Suppressor macrophage treated with lipopolysaccharide for 1 hour (primary cell): ENCODE measurements around the gene CHCHD5.

Experiments
- DNase-seq, 3 donors: peaks; one replicate each; pipeline ENCODE4 v3.0.0-alpha.2; 2020 to 2022

Gene CHCHD5

DNA sequence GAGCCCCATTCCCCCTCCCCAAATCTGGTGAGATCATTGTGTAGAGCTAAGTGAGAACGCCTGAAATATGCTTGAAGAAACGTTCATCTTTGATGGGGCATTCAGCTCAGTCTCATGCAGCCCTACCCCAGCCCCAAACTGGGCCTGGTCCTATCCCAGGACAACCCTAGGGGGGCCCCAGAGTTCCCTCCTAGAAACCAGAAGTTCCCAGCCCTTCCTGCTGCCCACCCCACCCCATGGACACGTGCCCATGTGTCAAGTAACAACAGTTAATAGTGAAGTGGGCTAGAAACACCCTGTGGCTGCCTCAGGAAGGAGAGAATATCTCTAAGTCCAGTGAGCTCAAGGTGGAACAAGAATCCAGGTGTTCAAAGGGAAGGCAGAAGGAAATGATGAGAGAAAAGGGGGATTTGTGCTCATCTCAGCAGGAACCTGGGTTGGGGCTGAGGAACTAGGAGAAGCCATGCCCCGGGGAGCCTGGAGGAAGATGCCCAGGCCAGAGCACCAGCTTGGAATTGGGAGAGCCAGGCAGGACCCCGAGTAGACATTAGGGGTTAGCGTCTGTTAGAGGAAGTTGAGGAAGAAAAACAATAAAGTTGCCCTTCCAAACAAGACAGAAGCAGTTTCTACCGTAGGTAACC lies 41.2 kb downstream of the CHCHD5 start:
- peak in 1 of 3 donors; percentile 24 for DNase-seq

DNA sequence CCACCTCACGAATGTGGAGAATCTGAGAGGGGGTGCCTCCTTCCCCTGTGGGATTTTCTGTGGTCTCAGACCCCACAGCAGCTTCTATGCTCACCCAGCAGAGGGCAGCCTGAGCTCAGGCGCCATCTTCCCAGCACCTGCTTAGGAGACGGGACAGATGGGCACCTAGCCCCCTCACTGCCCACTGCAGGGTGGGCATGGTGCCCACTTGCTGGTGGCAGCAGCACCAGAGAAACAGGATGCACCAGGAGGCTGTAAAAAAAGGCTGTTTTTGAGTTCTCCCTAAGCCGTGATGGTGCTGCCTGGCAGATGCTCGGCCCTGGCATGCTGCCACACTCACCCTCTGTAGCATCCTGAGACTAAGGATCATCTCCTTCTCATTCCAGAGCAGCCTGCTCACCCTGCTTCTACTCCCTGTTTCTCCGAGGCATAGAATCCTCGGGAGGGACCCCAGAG lies 42.2 kb downstream of the CHCHD5 start:
- peak; percentile 54 to 63 (median 60) for DNase-seq

DNA sequence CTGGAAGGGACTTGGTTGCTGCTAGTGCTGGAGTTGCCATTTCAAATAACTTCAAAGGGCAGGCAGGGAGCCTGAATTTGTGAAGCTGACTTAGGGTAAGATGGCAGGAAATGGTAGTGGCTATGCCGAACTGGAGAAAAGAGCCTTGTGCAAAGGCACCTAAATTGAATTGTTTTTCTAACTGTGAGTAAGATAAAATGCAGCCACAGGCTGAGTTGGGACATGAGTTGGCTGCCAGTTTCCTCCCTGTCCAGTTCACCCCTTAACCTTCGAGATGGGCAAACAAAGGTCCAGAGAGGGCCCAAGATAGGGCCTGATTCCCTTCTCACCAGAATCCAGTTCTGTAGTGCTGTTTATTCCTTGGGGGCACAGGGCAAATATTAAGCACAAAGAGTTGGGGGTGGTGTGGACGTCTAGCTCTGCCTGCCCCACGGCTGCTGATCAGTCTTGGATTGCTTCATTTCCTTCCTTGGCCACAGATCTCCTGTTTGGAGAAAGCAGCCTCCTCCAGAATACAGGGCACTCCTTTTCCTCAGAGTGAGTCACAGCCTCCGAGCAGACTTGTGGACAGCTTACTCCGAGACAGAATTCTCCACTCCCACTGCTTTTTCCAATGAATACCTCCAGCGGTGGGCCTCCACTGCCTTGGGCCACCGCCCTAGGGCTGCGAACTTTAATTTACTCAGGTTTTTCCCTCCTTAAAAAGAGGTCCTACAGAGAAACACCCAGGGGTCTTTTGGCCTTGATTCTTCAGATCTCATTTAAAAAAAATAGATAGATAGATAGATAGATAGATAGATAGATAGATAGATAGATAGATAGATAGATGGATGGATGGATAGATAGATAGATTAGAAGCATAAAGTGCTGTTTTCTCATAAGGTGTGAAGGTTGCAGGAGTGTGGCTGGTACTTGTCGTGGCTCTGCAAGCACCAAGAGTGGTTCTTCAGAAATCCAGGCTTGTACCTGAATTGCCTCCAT lies 42.9 kb downstream of the CHCHD5 start:
- peak; percentile 82 to 89 (median 83) for DNase-seq

DNA sequence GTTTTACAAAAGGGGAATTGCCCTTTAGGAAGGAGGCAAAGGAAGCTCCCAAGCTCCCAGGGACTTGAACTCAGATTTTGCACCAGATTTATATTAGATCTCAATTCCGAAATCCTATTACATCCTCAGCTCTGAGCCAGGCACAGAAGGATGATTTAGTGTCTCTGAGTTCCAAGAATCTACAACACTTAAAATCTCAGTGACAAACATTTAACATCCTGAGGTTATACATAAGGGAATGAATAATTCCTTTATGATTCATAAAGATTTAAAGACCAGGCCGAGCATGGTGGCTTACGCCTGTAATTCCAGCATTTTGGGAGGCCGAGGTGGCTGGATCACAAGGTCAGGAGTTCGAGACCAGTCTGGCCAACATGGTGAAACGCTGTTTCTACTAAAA lies 44.8 kb downstream of the CHCHD5 start:
- DNase-seq: no peak

DNA sequence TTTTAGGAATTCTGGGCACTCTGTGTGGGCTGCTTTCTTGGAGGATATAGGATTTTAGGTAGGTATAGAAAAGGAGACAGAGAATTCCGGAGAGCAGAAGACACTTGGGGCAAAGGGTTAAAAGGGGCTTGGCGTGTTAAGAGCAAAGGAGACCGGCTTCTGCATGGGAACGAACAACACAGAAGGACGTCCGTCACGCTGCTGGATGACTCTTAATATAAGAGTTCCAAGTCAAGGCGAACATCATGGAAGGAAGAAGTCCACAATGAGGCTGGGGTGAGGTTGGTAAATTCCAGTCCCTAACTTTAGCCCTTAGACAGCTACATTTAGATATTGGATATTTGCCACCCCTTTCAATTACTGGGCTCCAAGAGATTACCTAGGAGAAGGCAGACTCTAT lies 45.4 kb downstream of the CHCHD5 start:
- DNase-seq: no peak

- DNase-seq: no peak
Observed at GRCh38 chr2:112630268-112630667, 45.9 kb downstream of the CHCHD5 start.

DNA sequence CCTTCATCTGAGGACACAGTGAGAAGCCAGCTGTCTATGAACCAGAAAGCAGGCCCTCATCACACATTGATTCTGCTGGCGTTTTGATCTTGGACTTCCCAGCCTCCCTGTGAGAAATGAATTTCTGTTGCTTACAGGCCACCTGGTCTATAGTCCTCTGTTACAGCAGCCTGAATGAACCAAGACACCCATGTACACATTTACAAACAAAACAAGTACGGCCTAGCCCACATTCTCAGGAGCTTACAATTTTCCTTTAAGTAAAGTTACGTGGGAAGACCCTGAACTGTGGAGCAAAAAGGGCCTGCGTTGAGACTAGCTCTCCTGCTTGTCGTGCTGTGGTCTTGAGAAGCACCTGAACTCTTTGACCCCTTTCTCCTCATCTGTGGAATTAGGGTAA lies 49.3 kb downstream of the CHCHD5 start:
- no peak for DNase-seq

DNA sequence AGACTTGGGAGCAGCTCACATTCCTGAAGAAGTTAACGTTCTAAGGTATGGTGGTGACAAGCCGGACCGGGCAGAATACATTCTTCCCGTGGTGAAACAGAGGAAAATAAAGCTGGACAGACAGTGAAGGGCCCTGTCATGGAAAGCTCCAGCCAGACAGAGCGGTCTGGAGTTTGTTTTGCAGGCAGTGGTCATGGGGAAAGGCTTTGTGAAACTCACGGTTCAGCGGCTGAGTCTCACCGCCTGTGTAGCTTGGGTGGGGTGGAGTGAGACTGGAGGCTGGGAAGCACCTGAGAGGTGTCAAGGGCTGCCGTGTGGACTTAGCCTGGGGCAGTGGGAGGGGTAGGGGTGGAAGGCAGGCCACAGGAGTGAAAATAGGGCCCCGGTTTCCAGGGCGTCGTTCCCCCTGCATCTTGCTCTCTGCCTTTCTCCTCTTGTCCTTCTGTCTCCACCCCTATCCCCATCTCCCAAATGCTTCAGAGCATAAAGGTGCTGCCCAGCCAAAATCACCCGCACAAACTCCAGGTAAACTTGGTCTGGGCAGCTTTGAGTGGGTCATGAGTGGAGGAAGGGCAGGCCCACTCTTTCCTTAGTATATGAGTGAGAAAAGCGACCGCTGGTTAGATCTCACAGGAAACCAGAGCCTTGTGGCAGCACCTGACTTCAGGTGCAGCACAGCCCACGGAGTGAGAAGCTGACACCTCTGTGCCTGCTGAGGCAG lies 49.9 kb downstream of the CHCHD5 start:
- DNase-seq: no peak

GRCh38 chr2:112634874-112635157 lies 50.4 kb downstream of the CHCHD5 start:
- DNase-seq: no peak

GRCh38 chr2:112636605-112637288 lies 52.3 kb downstream of the CHCHD5 start:
- peak in 2 of 3 donors; percentile 38 to 39 for DNase-seq

DNA sequence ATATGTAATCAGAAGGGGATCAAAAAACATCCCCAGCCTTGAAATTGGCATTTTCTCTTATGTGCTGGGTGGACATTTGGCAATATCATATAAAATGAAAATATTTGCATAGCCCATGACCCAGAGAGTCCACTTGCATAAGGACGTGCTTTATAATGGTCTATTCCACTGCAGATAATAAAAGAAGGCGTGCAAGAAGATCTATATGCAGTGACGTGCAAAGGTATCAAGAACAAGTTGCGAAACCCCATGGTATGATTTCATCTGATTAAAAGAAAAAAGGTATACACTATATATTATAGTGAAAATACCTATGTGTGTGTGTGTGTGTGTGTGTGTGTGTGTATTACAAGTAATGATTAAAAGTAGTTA lies 52.9 kb downstream of the CHCHD5 start:
- DNase-seq: no peak
